ENCODE results near the gene ATF2. TPM values are rescaled to one million over a fixed set of nuclear protein-coding genes. Genes with fewer than 3 reads are reported as not detected.

ATF2 gene
- total RNA-seq, 1 donor, result 80.7 TPM

GRCh38 chr2:175036582-175037018, 131.4 kb downstream of the ATF2 start:
- H4K20me1 ChIP-seq (ENCODE audit: insufficient read depth, low read length), result no peaks in the 10 kb centered on the region
- peak overlapping the region; percentile 28 for H3K4me2 ChIP-seq (ENCODE audit: insufficient read depth, low read length)
- no peaks in the 10 kb centered on the region for H3K9me3 ChIP-seq (ENCODE audit: low read depth, low read length)
- no peaks in the 10 kb centered on the region for H3K79me2 ChIP-seq (ENCODE audit: insufficient read depth, low read length)
- H3K27me3 ChIP-seq (ENCODE audit: insufficient read depth, low read length), result no peaks in the 10 kb centered on the region
- H2AFZ ChIP-seq (ENCODE audit: low read length), result peak overlapping the region; percentile 16
- TF ChIP-seq, protein P1, sequence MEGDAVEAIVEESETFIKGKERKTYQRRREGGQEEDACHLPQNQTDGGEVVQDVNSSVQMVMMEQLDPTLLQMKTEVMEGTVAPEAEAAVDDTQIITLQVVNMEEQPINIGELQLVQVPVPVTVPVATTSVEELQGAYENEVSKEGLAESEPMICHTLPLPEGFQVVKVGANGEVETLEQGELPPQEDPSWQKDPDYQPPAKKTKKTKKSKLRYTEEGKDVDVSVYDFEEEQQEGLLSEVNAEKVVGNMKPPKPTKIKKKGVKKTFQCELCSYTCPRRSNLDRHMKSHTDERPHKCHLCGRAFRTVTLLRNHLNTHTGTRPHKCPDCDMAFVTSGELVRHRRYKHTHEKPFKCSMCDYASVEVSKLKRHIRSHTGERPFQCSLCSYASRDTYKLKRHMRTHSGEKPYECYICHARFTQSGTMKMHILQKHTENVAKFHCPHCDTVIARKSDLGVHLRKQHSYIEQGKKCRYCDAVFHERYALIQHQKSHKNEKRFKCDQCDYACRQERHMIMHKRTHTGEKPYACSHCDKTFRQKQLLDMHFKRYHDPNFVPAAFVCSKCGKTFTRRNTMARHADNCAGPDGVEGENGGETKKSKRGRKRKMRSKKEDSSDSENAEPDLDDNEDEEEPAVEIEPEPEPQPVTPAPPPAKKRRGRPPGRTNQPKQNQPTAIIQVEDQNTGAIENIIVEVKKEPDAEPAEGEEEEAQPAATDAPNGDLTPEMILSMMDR (IDR thresholded peaks at IDR 0.05; ENCODE audit: extremely low read depth, low read depth, low read length), result peak; percentile 52
- DNase-seq (ENCODE audit: insufficient read length, low spot score, missing footprints), result no peak
- no peaks in the 10 kb centered on the region for H3K4me1 ChIP-seq (ENCODE audit: insufficient read depth, low read length)
- H3K36me3 ChIP-seq (ENCODE audit: insufficient read depth, low read length), result no peaks in the 10 kb centered on the region
- no peak overlapping the region for H3K27ac ChIP-seq (ENCODE audit: low read depth, low read length)
- H3K4me3 ChIP-seq (ENCODE audit: insufficient read depth, low read length), result no peak overlapping the region

GRCh38 chr2:175035806-175036205, 132.2 kb downstream of the ATF2 start:
- Histone ChIP-seq H3K9me3 (ENCODE audit: low read depth, low read length) (no peaks in the 10 kb centered on the region), H3K36me3 (ENCODE audit: insufficient read depth, low read length) (no peaks in the 10 kb centered on the region), H3K4me3 (ENCODE audit: insufficient read depth, low read length) (no peak overlapping the region), H3K4me2 (ENCODE audit: insufficient read depth, low read length) (no peak overlapping the region), H4K20me1 (ENCODE audit: insufficient read depth, low read length) (no peaks in the 10 kb centered on the region), H3K4me1 (ENCODE audit: insufficient read depth, low read length) (no peaks in the 10 kb centered on the region), H3K27me3 (ENCODE audit: insufficient read depth, low read length) (no peaks in the 10 kb centered on the region), H3K79me2 (ENCODE audit: insufficient read depth, low read length) (no peaks in the 10 kb centered on the region), H3K27ac (ENCODE audit: low read depth, low read length) (no peak overlapping the region), H2AFZ (ENCODE audit: low read length) (peak overlapping the region; percentile 16)
- no peak for DNase-seq (ENCODE audit: insufficient read length, low spot score, missing footprints)
- TF ChIP-seq, protein P1 (IDR thresholded peaks at IDR 0.05; ENCODE audit: extremely low read depth, low read depth, low read length), result no peak

GRCh38 chr2:175034716-175035115, 133.3 kb downstream of the ATF2 start:
- TF ChIP-seq, protein P1 (IDR thresholded peaks at IDR 0.05; ENCODE audit: extremely low read depth, low read depth, low read length), result no peak
- DNase-seq (ENCODE audit: insufficient read length, low spot score, missing footprints), result no peak
- H3K27me3 ChIP-seq (ENCODE audit: insufficient read depth, low read length), result no peaks in the 10 kb centered on the region
- H2AFZ ChIP-seq (ENCODE audit: low read length), result no peak overlapping the region
- H3K4me2 ChIP-seq (ENCODE audit: insufficient read depth, low read length), result no peak overlapping the region
- no peaks in the 10 kb centered on the region for H3K36me3 ChIP-seq (ENCODE audit: insufficient read depth, low read length)
- H3K27ac ChIP-seq (ENCODE audit: low read depth, low read length), result no peak overlapping the region
- no peaks in the 10 kb centered on the region for H3K4me1 ChIP-seq (ENCODE audit: insufficient read depth, low read length)
- no peaks in the 10 kb centered on the region for H4K20me1 ChIP-seq (ENCODE audit: insufficient read depth, low read length)
- H3K9me3 ChIP-seq (ENCODE audit: low read depth, low read length), result no peaks in the 10 kb centered on the region
- H3K79me2 ChIP-seq (ENCODE audit: insufficient read depth, low read length), result no peaks in the 10 kb centered on the region
- H3K4me3 ChIP-seq (ENCODE audit: insufficient read depth, low read length), result no peak overlapping the region

- DNase-seq (ENCODE audit: insufficient read length, low spot score, missing footprints), result no peak
- H2AFZ ChIP-seq (ENCODE audit: low read length), result peak overlapping the region; percentile 12
- H3K4me1 ChIP-seq (ENCODE audit: insufficient read depth, low read length), result peaks cover 6% of the 10 kb centered on the region
- no peaks in the 10 kb centered on the region for H3K27me3 ChIP-seq (ENCODE audit: insufficient read depth, low read length)
- H3K27ac ChIP-seq (ENCODE audit: low read depth, low read length), result no peak overlapping the region
- H3K4me2 ChIP-seq (ENCODE audit: insufficient read depth, low read length), result no peak overlapping the region
- no peaks in the 10 kb centered on the region for H4K20me1 ChIP-seq (ENCODE audit: insufficient read depth, low read length)
- no peaks in the 10 kb centered on the region for H3K79me2 ChIP-seq (ENCODE audit: insufficient read depth, low read length)
- H3K4me3 ChIP-seq (ENCODE audit: insufficient read depth, low read length), result no peak overlapping the region
- H3K9me3 ChIP-seq (ENCODE audit: low read depth, low read length), result no peaks in the 10 kb centered on the region
- TF ChIP-seq, protein P1 (IDR thresholded peaks at IDR 0.05; ENCODE audit: extremely low read depth, low read depth, low read length), result peak; percentile 50
- no peaks in the 10 kb centered on the region for H3K36me3 ChIP-seq (ENCODE audit: insufficient read depth, low read length)
Measured at GRCh38 chr2:175030380-175031271, 137.4 kb downstream of the ATF2 start.

All from osteoblast (primary cell).